GM18507 (cell line): ENCODE measurements around the gene STPG2.
"Not testable (repeated sequence)": the region's sequence is repeated elsewhere in the genome, so short reads cannot be mapped to it uniquely, and the experiment has no call there.

Source experiments
- DNase-seq: peaks from one replicate; pipeline ENCODE4 v3.0.0; 2011; ENCODE audit warnings: low read depth; ENCODE audit not compliant: insufficient read length; ENCODE audit errors: extremely low spot score
- FAIRE-seq: peaks from 2 replicates; lab custom pipeline; 2011; peaks lifted over from hg19 to GRCh38; lab: Jason Lieb, UNC

The STPG2 gene

DNA sequence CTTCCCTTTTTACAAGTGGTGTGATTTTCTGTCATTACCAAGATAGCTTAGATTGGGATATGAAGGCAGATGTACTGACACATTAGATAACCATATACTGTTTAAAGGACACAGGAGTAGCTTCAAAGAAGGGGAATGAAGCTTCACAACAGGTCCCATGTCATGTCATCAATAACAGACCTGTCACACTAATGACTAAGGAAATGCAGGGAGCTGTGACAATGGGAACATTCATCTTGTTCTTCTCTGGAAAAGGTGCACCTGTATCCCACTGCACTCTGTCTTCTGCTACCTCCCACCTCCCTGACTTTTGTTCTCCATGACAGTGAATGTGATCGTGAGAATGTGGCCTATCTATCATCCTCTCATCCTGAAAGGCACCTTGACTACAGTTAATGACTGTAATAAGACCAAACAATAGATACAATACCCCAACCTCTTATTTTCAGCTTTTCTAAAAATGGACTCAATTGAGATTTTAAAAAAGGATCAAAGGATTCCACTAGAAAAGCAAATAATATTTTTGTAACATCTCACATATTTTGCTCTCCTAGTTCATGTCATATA is 472.5 kb downstream of the STPG2 start:
- FAIRE-seq (no peak), DNase-seq (no peak)

DNA sequence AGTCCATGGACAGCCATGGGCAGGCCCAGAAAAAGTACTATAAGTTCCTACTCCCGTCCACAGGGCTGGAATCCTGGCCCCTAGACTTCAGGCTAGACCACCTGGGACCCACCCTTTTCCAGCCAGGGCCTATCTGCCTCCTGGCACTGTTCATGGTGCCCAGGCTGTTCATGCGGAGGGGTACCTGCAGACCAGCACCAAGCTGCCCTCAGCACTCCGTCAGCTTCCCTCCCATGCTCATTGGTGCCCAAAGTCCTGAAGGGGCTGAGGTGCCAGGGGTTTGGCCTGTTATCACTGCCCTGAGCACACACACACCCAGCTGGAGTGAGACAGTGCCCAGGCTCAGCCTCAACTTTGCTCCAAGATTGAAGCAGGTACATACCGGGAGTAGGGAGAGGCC is 477.7 kb downstream of the STPG2 start:
- DNase-seq (no peak), FAIRE-seq (no peak)

DNA sequence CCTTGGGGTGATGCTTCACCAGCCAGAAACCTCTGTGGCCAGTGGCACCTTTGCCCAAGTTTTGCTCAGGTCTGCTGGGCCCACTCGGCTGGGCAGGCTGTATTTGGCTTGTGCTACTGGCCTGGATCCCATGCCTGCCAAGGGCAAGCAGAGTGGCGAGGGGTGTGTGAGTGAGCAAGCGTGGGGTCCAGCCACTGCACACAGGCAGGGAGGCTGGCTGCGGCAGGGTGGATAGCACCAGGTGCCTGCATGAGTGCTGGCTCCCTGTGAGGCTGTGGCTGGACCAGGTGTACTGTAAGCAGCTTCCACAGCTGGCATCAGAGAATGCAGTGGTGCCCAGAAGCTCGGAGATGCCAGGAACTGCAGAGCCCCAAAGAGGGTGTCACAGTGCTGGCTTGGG is 478.5 kb downstream of the STPG2 start:
- DNase-seq (no peak), FAIRE-seq (no peak)

DNA sequence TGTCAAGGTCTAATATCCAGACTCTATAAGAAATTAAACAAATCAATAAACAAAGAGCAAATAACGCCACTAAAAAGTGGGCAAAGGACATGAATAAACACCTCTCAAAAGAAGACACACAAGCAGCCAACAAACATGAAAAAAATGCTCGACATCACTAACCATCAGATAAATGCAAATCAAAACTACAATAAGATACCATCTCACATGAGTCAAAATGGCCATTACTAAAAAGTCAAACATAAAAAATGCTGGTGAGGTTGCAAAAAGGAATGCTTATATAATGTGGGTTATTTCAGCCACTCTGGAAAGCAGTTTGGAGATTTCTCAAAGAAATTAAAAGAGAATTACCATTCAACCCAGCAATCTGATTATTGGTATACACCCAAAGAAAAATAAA is 481.1 kb downstream of the STPG2 start:
- no peak for DNase-seq
- FAIRE-seq: no peak

DNA sequence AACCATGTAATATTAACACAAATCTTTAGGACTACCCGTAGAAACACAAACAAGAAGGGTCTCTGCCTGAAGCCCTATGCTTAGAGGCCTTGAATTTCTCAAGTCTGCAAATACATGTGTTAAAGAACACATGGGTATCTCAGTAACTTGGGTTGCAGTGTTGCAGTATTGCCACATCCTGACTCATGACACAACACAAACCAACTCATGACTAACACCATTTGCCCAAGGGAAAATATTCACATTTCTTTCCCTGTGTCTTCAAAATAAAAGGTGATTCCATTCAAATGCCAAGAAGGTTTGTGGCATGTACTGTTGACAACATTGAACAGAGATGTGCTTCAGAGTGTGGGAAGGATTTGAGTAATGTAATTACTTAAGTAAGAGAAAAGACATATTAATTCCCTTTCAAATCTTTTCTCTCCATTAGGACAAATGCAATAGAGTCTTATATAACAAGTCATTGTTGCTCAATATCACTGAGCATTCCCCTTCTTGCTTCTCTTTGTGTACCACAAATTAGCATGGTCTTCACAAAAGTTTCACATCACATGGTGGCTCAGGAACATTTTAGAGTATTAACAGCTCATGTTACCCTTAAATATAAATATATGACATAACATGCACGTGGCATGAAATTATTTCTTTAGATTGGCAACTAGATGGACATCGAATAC is 487.1 kb downstream of the STPG2 start:
- DNase-seq: no peak
- no peak for FAIRE-seq

DNA sequence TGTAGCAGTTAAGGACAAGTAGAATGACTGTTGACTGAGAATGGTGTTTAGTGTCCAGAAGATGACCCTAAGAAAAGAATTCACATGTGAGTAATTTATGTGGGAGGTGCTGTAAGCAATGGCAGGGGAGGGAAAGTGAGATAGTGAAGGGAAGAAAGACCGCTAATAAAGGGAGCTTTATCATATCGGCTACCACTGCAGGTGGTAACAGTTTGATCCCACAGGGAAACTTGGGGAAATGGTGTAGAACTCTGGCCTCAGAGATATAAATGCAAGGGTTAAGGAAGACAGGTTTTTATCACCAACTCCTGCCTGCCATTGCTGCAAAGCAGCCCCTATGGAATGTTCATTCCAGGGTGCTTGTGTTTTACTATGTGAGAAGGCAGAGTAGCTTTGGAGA is 489.6 kb downstream of the STPG2 start:
- no peak for FAIRE-seq
- no peak for DNase-seq

DNA sequence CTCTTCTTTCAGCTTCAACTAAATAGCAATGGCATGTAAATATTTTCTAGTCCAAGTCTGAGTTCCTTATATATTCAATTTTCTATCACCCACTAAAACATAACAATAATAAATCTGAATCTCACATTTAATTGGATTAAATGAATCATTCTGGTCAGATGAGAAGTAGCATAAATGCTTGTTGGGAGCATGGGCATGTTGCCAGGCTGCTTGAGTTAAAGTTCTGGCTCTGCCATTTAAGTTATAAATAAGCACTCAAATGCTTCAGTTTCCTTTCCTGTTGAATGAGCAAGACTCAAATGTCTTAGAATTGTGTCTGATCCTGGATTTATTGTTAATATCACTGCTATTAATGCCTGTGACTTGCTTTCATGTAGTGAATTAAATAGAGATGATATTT is 496.3 kb downstream of the STPG2 start:
- no peak for DNase-seq
- FAIRE-seq: no peak

DNA sequence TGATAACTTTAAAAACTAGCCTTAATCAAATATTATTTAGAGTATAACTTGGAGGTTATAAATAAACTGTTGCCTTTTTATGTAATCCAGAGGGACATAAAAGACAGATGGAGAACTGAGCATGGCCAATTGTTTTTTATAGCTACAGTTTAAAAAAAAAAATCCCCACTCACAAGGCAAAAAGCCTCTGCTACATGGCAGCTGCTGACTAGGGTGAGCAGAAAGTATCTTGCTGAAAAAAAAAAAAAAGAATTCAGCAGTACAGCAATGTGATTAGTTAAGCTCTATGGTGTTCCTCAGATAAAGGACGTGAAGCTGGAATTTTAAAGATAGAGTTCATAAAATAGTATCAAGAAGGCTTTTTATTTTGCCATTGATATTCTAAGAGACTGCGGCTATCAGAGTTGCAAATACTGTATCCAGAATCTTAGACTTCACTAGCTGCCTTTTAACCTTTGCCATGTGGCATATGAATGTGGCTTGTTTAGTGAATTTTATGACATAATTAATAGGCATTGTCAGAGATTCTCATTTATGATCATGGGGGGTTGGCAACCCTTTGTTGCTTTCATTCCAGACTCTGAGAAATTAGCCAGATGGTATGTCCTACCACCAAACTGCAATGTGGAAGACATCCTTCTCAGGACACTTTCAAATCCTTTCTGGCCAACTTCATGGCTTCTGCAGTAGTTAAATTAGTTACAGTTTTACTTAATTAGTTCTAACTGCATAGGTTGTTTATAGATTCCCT is 498.0 kb downstream of the STPG2 start:
- DNase-seq: no peak
- no peak for FAIRE-seq

DNA sequence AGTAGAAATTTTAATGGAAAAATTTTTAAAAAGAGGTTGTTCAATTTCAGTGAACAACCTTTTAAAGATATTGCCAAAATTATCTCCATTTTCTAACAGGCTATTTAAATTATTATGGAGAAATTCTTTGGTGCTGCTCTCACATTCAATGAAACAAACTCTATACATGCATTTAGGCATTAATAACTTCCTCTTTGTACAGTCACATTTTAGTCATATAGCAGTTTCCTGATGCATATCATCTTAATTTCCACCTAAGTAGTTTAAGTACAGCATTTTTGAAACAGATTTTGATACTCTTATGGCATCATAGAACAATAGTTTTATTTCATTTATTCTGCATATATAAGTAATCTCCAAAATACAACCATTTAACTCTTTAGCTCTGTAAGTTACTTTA is 500.1 kb downstream of the STPG2 start:
- DNase-seq (no peak), FAIRE-seq (no peak)

DNA sequence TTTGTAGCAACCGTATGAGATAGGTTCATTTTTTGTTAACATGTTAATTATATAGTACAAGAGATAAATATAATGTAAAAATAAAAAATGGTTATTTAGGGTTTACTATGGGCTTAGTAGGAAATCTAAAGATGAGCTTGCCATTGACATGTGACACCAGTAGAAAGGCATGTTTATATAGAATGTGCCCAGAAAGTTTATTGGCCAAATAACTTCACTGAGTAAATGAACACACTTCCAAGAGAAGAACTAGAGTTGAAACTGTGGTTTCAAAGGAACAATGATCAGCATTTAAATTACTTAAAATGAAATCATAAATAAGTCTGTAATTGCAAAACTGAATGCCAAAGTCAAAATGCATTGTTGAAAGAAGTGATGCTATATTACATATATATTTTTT is 503.3 kb downstream of the STPG2 start:
- FAIRE-seq (no peak), DNase-seq (no peak)

DNA sequence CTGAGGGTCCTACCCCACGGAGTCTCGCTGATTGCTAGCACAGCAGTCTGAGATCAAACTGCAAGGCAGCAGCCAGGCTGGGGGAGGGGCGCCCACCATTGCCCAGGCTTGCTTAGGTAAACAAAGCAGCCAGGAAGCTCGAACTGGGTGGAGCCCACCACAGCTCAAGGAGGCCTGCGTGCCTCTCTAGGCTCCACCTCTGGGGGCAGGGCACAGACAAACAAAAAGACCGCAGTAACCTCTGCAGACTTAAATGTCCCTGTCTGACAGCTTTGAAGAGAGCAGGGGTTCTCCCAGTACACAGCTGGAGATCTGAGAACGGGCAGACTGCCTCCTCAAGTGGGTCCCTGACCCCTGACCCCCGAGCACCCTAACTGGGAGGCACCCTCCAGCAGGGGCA is 509.4 kb downstream of the STPG2 start:
- not testable (repeated sequence) for DNase-seq, FAIRE-seq

DNA sequence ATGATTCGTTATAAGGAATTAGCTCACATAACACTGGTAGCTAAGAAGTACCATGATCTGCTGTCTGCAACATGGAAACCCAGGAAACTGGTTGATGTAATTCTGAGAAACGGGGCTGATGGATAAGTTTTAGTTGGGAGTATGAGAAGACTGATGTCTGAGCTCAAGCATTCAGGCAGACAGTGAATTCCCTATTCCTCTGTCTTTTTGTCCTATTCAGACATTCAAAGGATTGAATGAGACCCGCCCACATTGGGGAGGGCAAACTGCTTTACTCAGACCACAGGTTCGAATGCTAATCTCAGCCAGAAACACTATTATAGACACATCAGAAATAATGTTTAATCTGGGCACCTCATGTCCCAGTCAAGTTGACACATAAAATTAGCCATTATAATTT is 515.5 kb downstream of the STPG2 start:
- DNase-seq (no peak), FAIRE-seq (no peak)

DNA sequence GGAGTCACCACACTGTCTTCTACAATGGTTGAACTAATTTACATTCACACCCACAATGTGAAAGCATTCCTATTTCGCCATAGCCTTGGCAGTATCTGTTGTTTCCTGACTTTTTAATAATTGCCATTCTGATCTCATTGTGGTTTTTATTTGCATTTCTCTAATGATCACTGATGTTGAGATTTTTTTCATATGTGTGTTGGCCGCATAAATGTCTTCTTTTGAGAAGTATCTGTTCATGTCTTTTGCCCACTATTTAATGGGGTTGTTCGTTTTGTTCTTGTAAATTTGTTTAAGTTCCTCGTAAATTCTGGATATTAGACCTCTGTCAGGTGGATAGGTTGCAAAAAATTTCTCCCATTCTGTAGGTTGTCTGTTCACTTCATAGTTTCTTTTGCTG is 519.1 kb downstream of the STPG2 start:
- FAIRE-seq (no peak), DNase-seq (no peak)

DNA sequence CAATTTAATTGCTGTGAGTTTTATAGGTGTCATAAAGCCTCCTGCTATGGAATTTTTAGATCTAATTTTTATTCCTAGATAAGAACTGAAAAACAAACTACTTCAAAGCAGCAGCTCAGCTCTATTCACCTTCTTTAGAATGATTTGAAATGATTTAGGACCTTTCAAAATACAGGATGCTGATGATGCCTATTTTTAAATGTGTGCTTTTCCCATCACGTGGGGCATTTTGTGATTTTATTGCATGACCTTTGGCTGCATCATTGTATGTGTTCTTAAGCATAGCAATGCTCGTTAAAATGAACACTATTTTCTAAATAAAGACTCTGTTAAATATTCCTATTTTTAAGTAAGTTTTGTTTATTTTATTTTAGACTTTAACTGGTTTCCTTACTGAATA is 537.3 kb downstream of the STPG2 start:
- DNase-seq: no peak
- FAIRE-seq: no peak

DNA sequence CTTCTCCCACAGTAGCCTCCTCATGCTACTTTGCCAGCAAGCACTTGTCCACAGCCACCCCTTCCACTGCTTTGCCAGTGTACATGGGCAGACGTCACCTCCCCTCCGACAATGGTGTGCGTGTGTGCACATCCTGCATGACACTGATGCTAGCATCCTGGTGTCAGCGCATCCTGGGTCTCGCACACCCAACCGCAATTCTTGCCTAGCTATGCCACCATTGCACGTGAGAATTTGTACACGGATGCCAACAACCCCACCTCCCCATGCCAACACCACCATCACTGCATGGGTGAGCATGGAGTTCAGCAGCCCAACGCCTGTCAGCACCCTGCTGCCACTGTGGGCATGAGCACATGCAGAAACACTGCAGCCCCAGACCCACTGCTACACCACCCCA is 550.0 kb downstream of the STPG2 start:
- FAIRE-seq (no peak), DNase-seq (no peak)

DNA sequence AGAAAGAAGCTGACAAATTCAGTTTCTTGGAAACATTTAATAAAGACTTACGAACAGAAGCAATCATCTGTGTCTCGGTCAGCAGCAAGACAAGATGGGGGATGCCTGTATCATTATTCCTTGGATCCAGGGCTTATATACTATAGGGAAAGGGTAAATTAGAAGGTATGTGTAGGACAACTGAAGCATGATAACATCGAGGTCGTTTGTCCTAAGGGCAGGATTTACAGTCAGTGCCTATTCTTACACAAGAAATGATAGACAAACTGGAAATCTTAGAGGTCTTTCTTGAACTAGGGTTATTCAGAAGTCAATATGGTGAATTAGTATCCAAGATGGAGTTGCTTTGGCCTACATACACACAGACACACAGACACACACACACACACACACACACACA is 553.0 kb downstream of the STPG2 start:
- DNase-seq: no peak
- FAIRE-seq: no peak

DNA sequence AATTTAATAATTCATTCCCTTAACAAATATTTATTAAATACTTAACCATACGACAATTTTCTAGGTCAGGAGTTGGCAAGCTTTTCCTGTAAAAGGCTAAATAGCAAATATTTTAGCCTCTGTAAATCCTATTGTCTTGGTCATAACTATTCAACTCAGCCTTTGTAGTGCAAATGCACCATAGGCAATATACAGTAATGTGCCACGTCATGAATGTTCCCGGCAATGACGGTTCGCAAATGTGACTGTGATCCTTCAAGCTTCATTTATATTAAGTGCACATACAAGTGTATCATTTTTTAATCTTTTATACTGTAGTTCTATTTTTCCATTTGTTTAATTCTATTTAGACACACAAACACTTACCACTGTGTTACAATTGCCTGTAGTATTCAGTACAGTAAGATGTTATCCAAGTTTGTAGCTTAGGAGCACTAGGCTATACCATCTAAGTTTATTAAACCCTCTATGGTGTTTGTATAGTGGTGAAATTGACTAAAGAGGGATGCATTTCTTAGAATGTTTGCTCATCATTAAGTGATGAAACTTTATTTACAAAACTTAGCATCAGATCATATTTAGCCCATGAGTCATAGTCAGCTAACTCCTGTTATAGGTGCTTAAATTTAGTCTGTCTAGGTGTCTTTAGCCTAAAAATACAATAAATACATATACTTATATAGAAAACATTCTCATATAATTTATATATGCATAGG is 553.6 kb downstream of the STPG2 start:
- DNase-seq: no peak

DNA sequence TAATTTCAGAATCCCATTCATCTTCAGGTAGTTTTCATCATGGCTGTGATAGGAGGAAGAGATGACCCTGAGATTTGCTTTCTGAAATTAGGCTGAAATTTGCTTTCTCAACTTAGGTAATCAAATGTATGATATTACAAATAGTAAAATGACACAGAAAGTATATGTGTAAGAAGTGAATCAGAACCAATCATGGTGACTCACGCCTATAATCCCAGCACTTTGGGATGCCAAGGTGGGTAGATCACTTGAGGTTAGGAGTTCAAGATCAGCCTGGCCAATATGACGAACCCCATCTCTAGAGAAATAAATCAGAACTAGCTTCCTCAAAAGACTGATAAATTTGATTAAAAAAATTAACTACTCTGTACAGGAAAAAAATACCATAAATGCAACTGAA is 555.4 kb downstream of the STPG2 start:
- FAIRE-seq: no peak
- DNase-seq: no peak

More for the DNA sequence above, 553.6 kb downstream of the STPG2 start:
- no peak for FAIRE-seq

DNA sequence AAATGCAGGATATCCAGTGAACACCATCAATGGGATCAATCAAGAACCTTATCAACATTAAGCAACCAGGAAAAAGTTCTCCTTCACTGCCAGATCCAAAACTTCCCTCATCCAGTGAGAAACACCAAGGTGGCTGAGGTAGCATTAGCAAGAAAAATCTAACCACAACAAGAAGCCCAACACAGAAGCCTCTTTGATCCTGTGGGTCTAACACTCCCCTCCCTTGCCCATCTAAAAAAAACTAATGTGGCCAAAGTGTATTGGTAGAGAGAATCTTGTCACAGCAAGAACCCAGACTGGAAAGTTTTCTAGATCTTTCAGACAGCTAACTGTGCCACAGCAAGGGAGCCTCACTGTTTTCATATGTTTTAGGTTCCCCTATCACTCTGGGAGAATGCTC is 558.0 kb downstream of the STPG2 start:
- DNase-seq (no peak), FAIRE-seq (no peak)

DNA sequence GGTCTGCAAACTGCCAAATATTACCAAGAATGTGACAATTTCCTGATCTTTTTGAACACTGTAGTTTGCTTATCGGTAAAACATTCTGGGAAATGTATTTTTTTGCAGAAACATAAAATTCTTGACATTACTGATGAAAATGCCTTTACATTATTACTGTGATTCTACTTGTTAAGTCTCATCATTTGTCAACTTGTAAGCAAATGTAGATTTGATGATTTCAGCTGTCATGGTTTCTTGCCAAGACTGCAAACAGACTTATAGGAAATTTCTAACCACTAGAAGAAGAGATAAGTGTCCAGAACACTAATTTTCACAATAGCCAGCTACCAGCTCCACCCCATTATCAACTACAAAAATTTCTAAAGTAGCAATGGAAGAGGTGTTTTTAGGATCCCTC is 560.4 kb downstream of the STPG2 start:
- FAIRE-seq (no peak), DNase-seq (no peak)
